A549 (cell line): ENCODE measurements around the gene DDX10.

Experiments
- CTCF ChIP-seq: fragments of >200 bp; sonication (Bioruptor Twin); formaldehyde crosslinking; IDR thresholded peaks from 3 replicates; pipeline ENCODE4 v1.5.1; 2016
- EP300 ChIP-seq, 2 experiments: fragments of >200 bp; sonication (Bioruptor Twin); formaldehyde crosslinking; IDR thresholded peaks; 2 replicates in 1 of 2; 3 replicates in 1 of 2; pipeline ENCODE4 v1.6.1; 2016 to 2017
- JUN ChIP-seq, 2 experiments: fragments of >200 bp; sonication (Bioruptor Twin); formaldehyde crosslinking; IDR thresholded peaks; 2 replicates in 1 of 2; 3 replicates in 1 of 2; pipeline ENCODE4 v1.6.1; 2016 to 2017
- POLR2A ChIP-seq: IDR thresholded peaks from 2 replicates; pipeline ENCODE4 v1.6.1; 2012; ENCODE audit warnings: mild to moderate bottlenecking, low read length
- RAD21 ChIP-seq, 2 experiments: fragments of >200 bp in 1 of 2; sonication (Bioruptor Twin) in 1 of 2; formaldehyde crosslinking in 1 of 2; IDR thresholded peaks in 1 of 2; conservative IDR thresholded peaks in 1 of 2; 2 replicates in 1 of 2; 3 replicates in 1 of 2; pipeline ENCODE4 v1.6.1; 2012 to 2018; ENCODE audit warnings: inconsistent platforms in 1 of 2
- REST ChIP-seq: fragments of 200-600 bp; sonication (generic); IDR thresholded peaks from 2 replicates; pipeline ENCODE4 v1.6.1; 2016; ENCODE audit warnings: antibody characterized with exemption, mild to moderate bottlenecking, moderate library complexity

- no peak for TF ChIP-seq REST
- no peak for TF ChIP-seq CTCF
- no peak for TF ChIP-seq POLR2A
- TF ChIP-seq JUN (IDR thresholded peaks at IDR 0.05), result no peak
- TF ChIP-seq RAD21 (conservative IDR thresholded peaks at IDR 0.05 in 1 of 2, IDR thresholded peaks at IDR 0.05 in 1 of 2), result no peak
- no peak for TF ChIP-seq EP300 (IDR thresholded peaks at IDR 0.05)
Measured at GRCh38 chr11:108901359-108901758, 236.5 kb downstream of the DDX10 start.
